Measurements from ENCODE around the gene PRKD2.
A peak's percentile ranks its signal among the peaks of the same experiment; 100 is the strongest.
"Not testable (repeated sequence)": the region's sequence is repeated elsewhere in the genome, so short reads cannot be mapped to it uniquely, and the experiment has no call there.

The PRKD2 gene

DNA sequence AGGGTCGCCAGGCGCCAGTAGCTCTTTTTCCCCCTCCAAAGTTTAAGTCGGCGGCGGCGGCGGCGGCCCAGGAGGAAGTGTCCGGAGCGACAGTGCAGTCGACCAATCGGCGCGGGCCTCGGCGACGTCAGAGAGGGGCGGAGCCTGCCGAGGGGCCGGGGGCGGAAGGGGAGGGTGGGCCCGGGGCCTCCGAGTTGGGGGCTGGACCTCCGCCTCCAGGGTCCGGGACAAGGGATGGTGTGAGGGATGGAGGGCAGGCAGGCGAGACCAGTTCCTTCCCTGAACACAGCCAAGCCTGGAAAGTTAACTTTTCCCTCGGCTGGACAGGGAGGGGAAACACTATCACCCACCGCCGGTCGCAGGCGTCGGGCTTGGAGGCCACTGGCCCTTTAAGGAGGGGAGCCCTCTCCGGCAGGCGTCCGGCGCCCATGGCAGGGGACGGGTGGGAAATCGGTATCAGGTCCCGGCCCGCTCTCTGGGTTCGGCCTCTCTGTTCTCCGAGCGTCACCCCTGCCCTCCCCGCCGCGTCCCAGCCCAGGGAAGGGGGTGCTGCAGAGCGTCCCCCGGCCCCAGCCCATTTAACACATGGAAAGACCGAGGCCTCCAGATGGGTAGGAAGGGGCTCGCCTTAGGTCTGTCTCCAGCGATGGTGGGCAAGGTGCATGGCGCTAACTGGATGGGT is at the start of gene PRKD2:
Gene PRKD2 (minus strand): TSS at position 81 of the 682 bp plus-strand sequence. CDS start 744 bp downstream, outside the sequence.
- H3K27me3 ChIP-seq (ENCODE audit: control insufficient read depth in 1 of 2, insufficient read depth in 2 of 2, low read length in 2 of 2), result no peaks in the 10 kb centered on the region
- peak within 1 kb of the TSS; percentile 76 to 81 for H3K4me3 ChIP-seq (ENCODE audit: low read depth in 1 of 2, low read length in 2 of 2)
- peak within 1 kb of the TSS; percentile 91 for H3K27ac ChIP-seq (ENCODE audit: low read depth, low read length)
- H3K9me3 ChIP-seq (ENCODE audit: low read length), result no peaks in the 10 kb centered on the region
- H3K36me3 ChIP-seq (ENCODE audit: insufficient read depth, low read length), result peaks cover 26% of the 10 kb centered on the region
- peaks cover 18% of the 10 kb centered on the region for H3K4me1 ChIP-seq (ENCODE audit: insufficient read depth, low read length)
- H3K9ac ChIP-seq (ENCODE audit: low read length), result peak within 1 kb of the TSS; percentile 82

DNA sequence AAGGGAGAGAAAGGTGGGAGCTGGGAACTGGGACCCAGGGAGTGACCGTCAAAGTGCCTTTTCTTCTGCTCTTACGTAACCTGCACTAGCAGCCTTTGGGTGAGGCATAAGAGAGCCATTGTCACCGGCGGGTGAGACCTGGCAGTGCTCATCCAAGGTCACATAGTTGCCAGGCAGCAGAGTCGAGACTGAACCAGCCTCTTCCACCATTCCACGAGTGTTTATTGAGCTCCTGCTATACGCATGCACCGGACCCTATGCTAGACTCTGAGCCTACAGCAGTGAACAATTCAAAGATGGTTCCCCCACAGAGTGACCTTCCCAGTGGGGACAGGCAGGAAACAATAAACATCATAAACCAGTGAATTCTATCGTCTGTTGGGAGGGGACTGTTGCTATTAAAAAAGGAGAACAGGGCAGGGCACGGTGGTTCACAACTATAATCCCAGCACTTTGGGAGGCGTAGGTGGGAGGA is 47.9 kb upstream of the PRKD2 start:
- Histone ChIP-seq H3K9ac (ENCODE audit: low read length) (no peak overlapping the region), H3K27ac (ENCODE audit: low read depth, low read length) (no peak overlapping the region), H3K9me3 (ENCODE audit: low read length) (no peaks in the 10 kb centered on the region), H3K4me3 (ENCODE audit: low read depth in 1 of 2, low read length in 2 of 2) (no peak overlapping the region), H3K27me3 (ENCODE audit: control insufficient read depth in 1 of 2, insufficient read depth in 2 of 2, low read length in 2 of 2) (no peaks in the 10 kb centered on the region), H3K36me3 (ENCODE audit: insufficient read depth, low read length) (no peaks in the 10 kb centered on the region), H3K4me1 (ENCODE audit: insufficient read depth, low read length) (peaks cover 9% of the 10 kb centered on the region)

- no peaks in the 10 kb centered on the region for H3K27me3 ChIP-seq (ENCODE audit: control insufficient read depth in 1 of 2, insufficient read depth in 2 of 2, low read length in 2 of 2)
- H3K36me3 ChIP-seq (ENCODE audit: insufficient read depth, low read length), result no peaks in the 10 kb centered on the region
- no peaks in the 10 kb centered on the region for H3K9me3 ChIP-seq (ENCODE audit: low read length)
- no peak overlapping the region for H3K4me3 ChIP-seq (ENCODE audit: low read depth in 1 of 2, low read length in 2 of 2)
- no peak overlapping the region for H3K9ac ChIP-seq (ENCODE audit: low read length)
- H3K27ac ChIP-seq (ENCODE audit: low read depth, low read length), result no peak overlapping the region
- peaks cover 11% of the 10 kb centered on the region for H3K4me1 ChIP-seq (ENCODE audit: insufficient read depth, low read length)
Observed at GRCh38 chr19:46762245-46762890, 45.5 kb upstream of the PRKD2 start.

DNA sequence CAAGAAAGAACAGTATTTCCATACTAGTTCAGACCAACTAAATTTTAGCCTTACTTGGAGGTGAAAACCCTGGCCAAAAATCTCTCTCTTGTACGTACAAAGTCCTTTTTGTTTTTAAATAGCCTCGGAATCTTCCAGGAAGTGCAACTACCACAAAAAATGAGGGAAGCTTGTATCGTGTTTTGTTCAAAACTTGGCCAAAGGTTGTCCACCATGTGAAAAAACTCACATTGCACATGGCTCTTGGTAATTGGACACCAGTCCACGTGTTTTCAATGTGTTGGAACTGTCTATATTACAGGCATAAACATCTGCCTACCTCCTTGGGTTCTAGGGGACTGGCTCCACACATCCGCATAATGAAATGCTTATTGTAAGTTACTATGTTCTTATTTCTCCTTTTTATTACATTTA is 44.5 kb upstream of the PRKD2 start:
- Histone ChIP-seq H3K27ac (ENCODE audit: low read depth, low read length) (no peak overlapping the region), H3K9ac (ENCODE audit: low read length) (no peak overlapping the region), H3K9me3 (ENCODE audit: low read length) (no peaks in the 10 kb centered on the region), H3K27me3 (ENCODE audit: control insufficient read depth in 1 of 2, insufficient read depth in 2 of 2, low read length in 2 of 2) (no peaks in the 10 kb centered on the region), H3K4me1 (ENCODE audit: insufficient read depth, low read length) (peaks cover 11% of the 10 kb centered on the region), H3K36me3 (ENCODE audit: insufficient read depth, low read length) (peaks cover 8% of the 10 kb centered on the region), H3K4me3 (ENCODE audit: low read depth in 1 of 2, low read length in 2 of 2) (no peak overlapping the region)

DNA sequence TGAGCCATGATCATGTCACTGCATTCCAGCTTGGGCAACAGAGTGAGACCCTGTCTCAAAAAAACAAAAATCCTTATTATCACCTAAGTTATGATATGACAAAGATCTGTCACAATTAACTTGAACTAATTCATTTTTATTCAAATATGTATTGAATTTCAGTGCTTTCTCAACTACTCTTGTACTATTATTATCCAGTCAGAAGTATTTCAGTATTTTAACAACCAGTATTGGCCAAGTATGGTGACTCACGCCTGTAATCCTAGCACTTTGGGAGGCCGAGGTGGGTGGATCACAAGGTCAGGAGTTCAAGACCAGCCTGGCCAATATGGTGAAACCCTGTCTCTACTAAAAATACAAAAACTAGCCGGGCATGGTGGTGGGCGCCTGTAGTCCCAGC is 44.0 kb upstream of the PRKD2 start:
- H3K4me1 ChIP-seq (ENCODE audit: insufficient read depth, low read length), result peaks cover 11% of the 10 kb centered on the region
- not testable (repeated sequence) for H3K9ac ChIP-seq (ENCODE audit: low read length); H3K9me3 ChIP-seq (ENCODE audit: low read length); H3K4me3 ChIP-seq (ENCODE audit: low read depth in 1 of 2, low read length in 2 of 2); H3K36me3 ChIP-seq (ENCODE audit: insufficient read depth, low read length); H3K27me3 ChIP-seq (ENCODE audit: control insufficient read depth in 1 of 2, insufficient read depth in 2 of 2, low read length in 2 of 2); H3K27ac ChIP-seq (ENCODE audit: low read depth, low read length)

- Histone ChIP-seq H3K27me3 (ENCODE audit: control insufficient read depth in 1 of 2, insufficient read depth in 2 of 2, low read length in 2 of 2) (no peaks in the 10 kb centered on the region), H3K4me3 (ENCODE audit: low read depth in 1 of 2, low read length in 2 of 2) (no peak overlapping the region), H3K9me3 (ENCODE audit: low read length) (no peaks in the 10 kb centered on the region), H3K9ac (ENCODE audit: low read length) (no peak overlapping the region), H3K36me3 (ENCODE audit: insufficient read depth, low read length) (peaks cover 10% of the 10 kb centered on the region), H3K27ac (ENCODE audit: low read depth, low read length) (no peak overlapping the region), H3K4me1 (ENCODE audit: insufficient read depth, low read length) (peaks cover 11% of the 10 kb centered on the region)
Observed at GRCh38 chr19:46760363-46760762, 43.4 kb upstream of the PRKD2 start.

GRCh38 chr19:46759817-46760333 is 43.0 kb upstream of the PRKD2 start:
- H3K36me3 ChIP-seq (ENCODE audit: insufficient read depth, low read length), result peaks cover 10% of the 10 kb centered on the region
- peaks cover 11% of the 10 kb centered on the region for H3K4me1 ChIP-seq (ENCODE audit: insufficient read depth, low read length)
- no peak overlapping the region for H3K27ac ChIP-seq (ENCODE audit: low read depth, low read length)
- H3K9ac ChIP-seq (ENCODE audit: low read length), result no peak overlapping the region
- H3K4me3 ChIP-seq (ENCODE audit: low read depth in 1 of 2, low read length in 2 of 2), result no peak overlapping the region
- H3K27me3 ChIP-seq (ENCODE audit: control insufficient read depth in 1 of 2, insufficient read depth in 2 of 2, low read length in 2 of 2), result no peaks in the 10 kb centered on the region
- H3K9me3 ChIP-seq (ENCODE audit: low read length), result no peaks in the 10 kb centered on the region

DNA sequence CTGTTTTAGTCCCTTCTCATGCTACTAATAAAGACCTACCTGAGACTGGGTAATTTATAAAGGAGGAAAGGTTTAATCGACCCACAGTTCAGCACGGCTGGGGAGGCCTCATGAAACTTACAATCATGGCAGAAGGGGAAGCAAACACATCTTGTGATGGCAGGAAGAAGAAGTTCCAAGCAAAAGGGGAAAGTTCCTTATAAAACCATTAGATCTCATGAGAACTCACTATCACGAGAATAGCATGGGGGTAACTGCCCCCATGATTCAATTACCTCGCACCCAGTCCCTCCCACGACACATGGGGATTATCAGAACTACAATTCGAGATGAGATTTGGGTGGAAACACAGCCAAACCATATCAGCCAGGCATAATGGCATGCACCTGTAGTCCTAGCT is 42.3 kb upstream of the PRKD2 start:
- Histone ChIP-seq H3K27ac (ENCODE audit: low read depth, low read length) (no peak overlapping the region), H3K9me3 (ENCODE audit: low read length) (no peaks in the 10 kb centered on the region), H3K4me3 (ENCODE audit: low read depth in 1 of 2, low read length in 2 of 2) (no peak overlapping the region), H3K9ac (ENCODE audit: low read length) (no peak overlapping the region), H3K36me3 (ENCODE audit: insufficient read depth, low read length) (peaks cover 10% of the 10 kb centered on the region), H3K4me1 (ENCODE audit: insufficient read depth, low read length) (peaks cover 11% of the 10 kb centered on the region), H3K27me3 (ENCODE audit: control insufficient read depth in 1 of 2, insufficient read depth in 2 of 2, low read length in 2 of 2) (no peaks in the 10 kb centered on the region)

- Histone ChIP-seq H3K27ac (ENCODE audit: low read depth, low read length) (no peak overlapping the region), H3K36me3 (ENCODE audit: insufficient read depth, low read length) (peaks cover 10% of the 10 kb centered on the region), H3K4me1 (ENCODE audit: insufficient read depth, low read length) (peaks cover 11% of the 10 kb centered on the region)
Observed at GRCh38 chr19:46756544-46756888, 39.6 kb upstream of the PRKD2 start.

DNA sequence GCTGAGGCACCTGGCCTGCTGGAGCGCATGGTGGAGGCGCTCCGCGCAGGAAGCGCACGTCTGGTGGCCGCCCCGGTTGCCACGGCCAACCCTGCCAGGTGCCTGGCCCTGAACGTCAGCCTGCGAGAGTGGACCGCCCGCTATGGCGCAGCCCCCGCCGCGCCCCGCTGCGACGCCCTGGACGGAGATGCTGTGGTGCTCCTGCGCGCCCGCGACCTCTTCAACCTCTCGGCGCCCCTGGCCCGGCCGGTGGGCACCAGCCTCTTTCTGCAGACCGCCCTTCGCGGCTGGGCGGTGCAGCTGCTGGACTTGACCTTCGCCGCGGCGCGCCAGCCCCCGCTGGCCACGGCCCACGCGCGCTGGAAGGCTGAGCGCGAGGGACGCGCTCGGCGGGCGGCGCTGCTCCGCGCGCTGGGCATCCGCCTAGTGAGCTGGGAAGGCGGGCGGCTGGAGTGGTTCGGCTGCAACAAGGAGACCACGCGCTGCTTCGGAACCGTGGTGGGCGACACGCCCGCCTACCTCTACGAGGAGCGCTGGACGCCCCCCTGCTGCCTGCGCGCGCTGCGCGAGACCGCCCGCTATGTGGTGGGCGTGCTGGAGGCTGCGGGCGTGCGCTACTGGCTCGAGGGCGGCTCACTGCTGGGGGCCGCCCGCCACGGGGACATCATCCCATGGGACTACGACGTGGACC is 39.1 kb upstream of the PRKD2 start:
- Histone ChIP-seq H3K9me3 (ENCODE audit: low read length) (no peaks in the 10 kb centered on the region), H3K36me3 (ENCODE audit: insufficient read depth, low read length) (peaks cover 10% of the 10 kb centered on the region), H3K4me1 (ENCODE audit: insufficient read depth, low read length) (peaks cover 11% of the 10 kb centered on the region), H3K4me3 (ENCODE audit: low read depth in 1 of 2, low read length in 2 of 2) (no peak overlapping the region), H3K9ac (ENCODE audit: low read length) (no peak overlapping the region), H3K27me3 (ENCODE audit: control insufficient read depth in 1 of 2, insufficient read depth in 2 of 2, low read length in 2 of 2) (no peaks in the 10 kb centered on the region), H3K27ac (ENCODE audit: low read depth, low read length) (no peak overlapping the region)

More at GRCh38 chr19:46756544-46756888, 39.6 kb upstream of the PRKD2 start:
- no peak overlapping the region for H3K9ac ChIP-seq (ENCODE audit: low read length)
- no peaks in the 10 kb centered on the region for H3K9me3 ChIP-seq (ENCODE audit: low read length)
- H3K27me3 ChIP-seq (ENCODE audit: control insufficient read depth in 1 of 2, insufficient read depth in 2 of 2, low read length in 2 of 2), result no peaks in the 10 kb centered on the region
- H3K4me3 ChIP-seq (ENCODE audit: low read depth in 1 of 2, low read length in 2 of 2), result no peak overlapping the region

DNA sequence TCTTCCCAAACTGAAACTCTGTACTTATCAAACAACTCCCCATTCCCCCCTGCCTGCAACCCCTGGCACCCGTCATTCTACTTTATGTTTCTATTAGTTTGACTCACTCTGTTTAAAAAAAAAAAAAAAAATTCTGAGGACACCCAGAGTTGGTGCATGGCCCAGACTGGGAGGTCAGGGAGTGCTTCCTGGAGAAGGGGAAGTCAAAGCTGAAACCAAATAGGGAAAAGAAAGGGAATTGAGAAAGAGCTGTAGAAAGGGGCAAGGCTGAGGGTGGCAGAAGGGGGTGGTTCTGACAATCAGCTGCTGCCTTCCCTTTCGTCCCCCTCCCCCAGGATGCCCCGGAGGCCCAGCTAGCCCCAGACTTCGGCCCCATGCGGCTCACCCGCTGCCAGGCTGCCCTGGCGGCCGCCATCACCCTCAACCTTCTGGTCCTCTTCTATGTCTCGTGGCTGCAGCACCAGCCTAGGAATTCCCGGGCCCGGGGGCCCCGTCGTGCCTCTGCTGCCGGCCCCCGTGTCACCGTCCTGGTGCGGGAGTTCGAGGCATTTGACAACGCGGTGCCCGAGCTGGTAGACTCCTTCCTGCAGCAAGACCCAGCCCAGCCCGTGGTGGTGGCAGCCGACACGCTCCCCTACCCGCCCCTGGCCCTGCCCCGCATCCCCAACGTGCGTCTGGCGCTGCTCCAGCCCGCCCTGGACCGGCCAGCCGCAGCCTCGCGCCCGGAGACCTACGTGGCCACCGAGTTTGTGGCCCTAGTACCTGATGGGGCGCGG is 38.4 kb upstream of the PRKD2 start:
- Histone ChIP-seq H3K36me3 (ENCODE audit: insufficient read depth, low read length) (peaks cover 16% of the 10 kb centered on the region), H3K9me3 (ENCODE audit: low read length) (no peaks in the 10 kb centered on the region), H3K9ac (ENCODE audit: low read length) (no peak overlapping the region), H3K4me1 (ENCODE audit: insufficient read depth, low read length) (peaks cover 10% of the 10 kb centered on the region), H3K27ac (ENCODE audit: low read depth, low read length) (no peak overlapping the region), H3K4me3 (ENCODE audit: low read depth in 1 of 2, low read length in 2 of 2) (no peak overlapping the region), H3K27me3 (ENCODE audit: control insufficient read depth in 1 of 2, insufficient read depth in 2 of 2, low read length in 2 of 2) (no peaks in the 10 kb centered on the region)
